Caki2 (cell line): ENCODE results near the gene ZNF101. TPM values are rescaled to one million over a fixed set of nuclear protein-coding genes. Genes with fewer than 3 reads are reported as not detected.
A peak's percentile ranks its signal among the peaks of the same experiment; 100 is the strongest.
"Not testable (repeated sequence)": the region's sequence is repeated elsewhere in the genome, so short reads cannot be mapped to it uniquely, and the experiment has no call there.

Source experiments
- DNase-seq: peaks from one replicate; pipeline ENCODE4 v3.0.0-alpha.2; 2015; ENCODE audit warnings: low read depth
- in situ Hi-C: cut with HindIII; loops from 2 replicates; pipeline ENCODE4 v1.10.0; 2016; ENCODE audit warnings: low sequenced_read_pairs, low pct_unique_long_range_greater_than_20kb, mixed read lengths
- total RNA-seq: library from RNA; depleted of rRNA; stranded (reverse); fragments of >200 nt; shearing (Covaris generic); gene quantifications from 2 replicates; pipeline ENCODE4 v1.2.3, GENCODE V29; 2014; ENCODE audit warnings: low replicate concordance

Gene ZNF101
- total RNA-seq, 1 experiment from 2014 or later: 5.3 TPM

GRCh38 chr19:19655641-19656343 is 12.8 kb upstream of the ZNF101 start:
- in situ Hi-C loops: no loop called here
- no peak for DNase-seq

- in situ Hi-C loops: no loop called here
- no peak for DNase-seq
Observed at GRCh38 chr19:19656451-19657396, 11.9 kb upstream of the ZNF101 start.

GRCh38 chr19:19657397-19657783 is 11.2 kb upstream of the ZNF101 start:
- in situ Hi-C loops: no loop called here
- DNase-seq: no peak

DNA sequence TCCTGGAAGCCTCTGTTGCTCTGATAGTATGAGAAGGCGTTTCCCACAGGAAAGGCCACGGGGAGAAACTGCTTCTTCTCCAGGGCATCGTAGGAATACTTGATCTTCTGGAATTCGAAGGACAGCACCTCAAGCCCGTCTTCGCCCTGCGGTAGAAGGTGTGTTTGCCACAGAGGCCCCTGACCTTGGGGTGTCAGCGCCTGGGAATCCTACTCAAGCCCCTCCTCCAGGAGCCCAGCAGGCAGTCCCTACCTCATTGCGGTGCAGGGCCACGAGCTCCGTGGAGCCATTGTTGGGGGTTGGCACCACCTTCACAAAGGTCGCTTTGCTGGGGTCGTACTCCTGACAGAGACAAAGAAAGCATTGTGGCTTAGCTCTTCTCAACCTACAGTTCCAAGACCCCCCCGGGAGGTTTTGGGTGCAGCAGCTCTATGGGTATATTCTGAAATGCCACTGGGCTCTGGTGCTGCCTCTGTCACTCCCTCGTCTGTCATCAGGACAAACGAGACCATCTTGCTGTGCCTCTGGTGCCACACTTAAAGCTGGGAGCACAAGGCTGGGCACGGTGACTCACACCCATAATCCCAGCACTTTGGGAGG is 8.9 kb upstream of the ZNF101 start:
- in situ Hi-C loops: loop anchor here (10.0 kb wide), 1 partner anchor 125 kb away; the partner anchor contains the start of gene CILP2
- DNase-seq: no peak

- in situ Hi-C loops: loop anchor here (10.0 kb wide), 1 partner anchor 126 kb away; the partner anchor contains the start of gene CILP2
- no peak for DNase-seq
Observed at GRCh38 chr19:19661141-19661674, 7.4 kb upstream of the ZNF101 start.

DNA sequence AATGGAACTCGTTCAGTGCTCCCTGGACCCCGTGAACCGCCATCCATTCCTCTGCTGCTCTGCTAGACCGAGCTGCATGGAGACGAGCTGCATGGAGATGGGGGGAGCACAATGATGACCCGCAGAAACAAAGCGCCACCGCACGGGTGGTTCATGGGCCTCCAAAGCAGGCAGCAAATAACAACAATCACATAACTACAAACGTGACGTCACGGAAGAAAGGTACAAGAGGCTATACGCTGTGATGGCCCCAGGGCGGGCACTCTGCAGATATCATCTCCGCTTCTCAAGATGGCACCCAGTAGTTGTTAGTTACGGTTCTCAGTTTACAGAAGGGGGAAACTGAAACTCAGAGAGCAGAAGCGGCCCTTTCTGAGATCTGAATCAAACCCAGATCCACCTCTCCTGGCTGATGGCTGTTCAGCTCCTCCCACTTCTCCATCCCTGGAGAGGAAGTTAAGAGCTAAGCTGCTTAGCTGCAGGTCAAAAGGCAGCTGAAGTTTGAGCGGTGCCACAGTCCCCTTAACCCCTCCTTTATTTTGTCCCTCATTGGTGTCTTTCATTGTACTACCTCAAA is 6.9 kb upstream of the ZNF101 start:
- in situ Hi-C loops: loop anchor here (10.0 kb wide), 1 partner anchor 127 kb away; the partner anchor contains the start of gene CILP2
- DNase-seq: no peak

- in situ Hi-C loops: loop anchor here (10.0 kb wide), 1 partner anchor 128 kb away; the partner anchor contains the start of gene CILP2
- DNase-seq: no peak
Observed at GRCh38 chr19:19662344-19662743, 6.3 kb upstream of the ZNF101 start.

GRCh38 chr19:19662871-19663255 is 5.8 kb upstream of the ZNF101 start:
- in situ Hi-C loops: loop anchor here (10.0 kb wide), 1 partner anchor 128 kb away; the partner anchor contains the start of gene CILP2
- no peak for DNase-seq

DNA sequence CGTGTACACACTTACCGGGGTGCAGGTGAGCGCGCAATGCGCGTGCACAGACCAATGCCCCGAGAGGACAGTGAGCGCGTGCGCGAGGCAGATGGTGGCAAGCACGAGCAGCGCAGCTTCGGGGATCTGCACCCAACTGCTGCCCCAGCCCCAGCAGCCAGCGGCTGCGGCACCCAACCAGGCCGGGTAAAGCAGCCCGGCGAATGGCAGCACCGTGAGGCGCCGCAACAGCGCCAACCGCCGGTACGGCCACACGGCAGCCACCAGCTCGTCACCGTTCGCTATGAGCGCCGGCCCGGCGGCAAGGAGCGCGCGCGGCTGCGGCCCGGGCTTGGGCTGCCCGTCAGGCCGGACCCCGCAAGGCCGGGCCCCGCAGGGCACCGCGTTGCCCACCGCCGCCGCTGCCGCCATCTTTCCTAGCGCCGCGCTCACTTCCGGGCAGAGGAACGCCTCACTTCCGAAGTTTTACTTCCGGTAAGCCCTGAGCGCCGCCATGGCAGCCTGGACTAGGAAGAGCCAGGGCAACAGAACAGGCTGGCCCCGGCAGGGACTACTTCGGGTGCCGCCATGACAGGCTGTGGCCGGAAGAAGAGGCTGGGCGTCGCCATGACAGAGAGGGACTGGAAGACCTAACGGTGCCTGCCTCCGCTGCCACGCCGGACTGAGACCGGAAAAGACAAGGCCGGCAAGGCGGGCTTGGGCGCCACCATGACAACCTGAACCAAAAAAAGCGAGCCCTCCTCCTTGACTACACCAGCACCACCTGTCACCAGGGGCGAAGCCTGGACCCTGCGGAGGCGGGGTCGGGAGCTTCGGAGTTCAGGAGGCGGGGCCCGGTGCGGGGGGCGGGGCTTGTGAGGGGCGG is 5.2 kb upstream of the ZNF101 start, which contains the start of gene ATP13A1:
Gene ATP13A1, minus strand, starts transcription at position 421 of the 865 bp plus-strand sequence. Its CDS starts 10 bp downstream, at position 411.
- DNase-seq: peak; percentile 98
- in situ Hi-C loops: loop anchor here (10.0 kb wide), 1 partner anchor 129 kb away; the partner anchor contains the start of gene CILP2

DNA sequence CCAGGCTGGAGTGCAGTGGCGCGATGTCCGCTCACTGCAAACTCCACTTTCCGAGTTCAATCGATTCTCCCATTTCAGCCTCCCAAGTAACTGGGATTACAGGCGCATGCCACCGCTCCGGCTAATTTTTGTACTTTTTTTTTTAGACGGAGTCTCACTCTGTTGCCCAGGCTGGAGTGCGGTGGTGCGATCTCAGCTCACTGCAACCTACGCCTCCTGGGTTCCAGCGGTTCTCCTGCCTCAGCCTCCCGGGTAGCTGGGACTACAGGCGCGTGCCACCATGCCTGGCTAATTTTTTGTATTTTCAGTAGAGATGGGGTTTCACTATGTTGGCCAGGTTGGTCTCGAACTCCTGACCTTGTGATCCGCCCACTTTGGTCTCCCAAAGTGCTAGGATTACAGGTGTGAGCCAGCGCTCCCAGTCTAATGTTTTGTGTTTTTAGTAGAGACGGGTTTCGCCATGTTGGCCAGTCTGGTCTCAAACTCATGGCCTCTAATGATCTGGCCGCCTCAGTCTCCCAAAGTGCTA is 3.2 kb upstream of the ZNF101 start:
- in situ Hi-C loops: loop anchor here (10.0 kb wide), 1 partner anchor 131 kb away; the partner anchor contains the start of gene CILP2
- DNase-seq: not testable (repeated sequence)

GRCh38 chr19:19670070-19670551 is 1.5 kb downstream of the ZNF101 start:
- in situ Hi-C loops: no loop called here
- DNase-seq: no peak

DNA sequence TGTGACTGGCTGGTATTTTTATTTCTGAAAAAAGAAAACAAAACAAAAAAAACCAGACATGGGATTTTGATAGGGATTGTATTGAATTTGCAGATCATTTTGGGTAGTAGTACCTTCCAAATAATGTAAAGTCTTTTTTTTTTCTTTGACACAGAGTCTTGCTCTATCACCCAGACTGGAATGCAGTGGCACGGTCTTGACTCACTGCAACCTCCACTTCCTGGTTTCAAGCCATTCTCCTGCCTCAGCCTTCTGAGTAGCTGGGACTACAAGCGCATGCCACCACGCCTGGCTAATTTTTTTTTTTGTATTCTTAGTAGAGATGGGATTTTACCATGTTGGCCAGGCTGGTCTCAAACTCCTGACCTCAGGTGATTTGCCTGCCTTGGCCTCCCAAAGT is 4.2 kb downstream of the ZNF101 start:
- in situ Hi-C loops: no loop called here

DNA sequence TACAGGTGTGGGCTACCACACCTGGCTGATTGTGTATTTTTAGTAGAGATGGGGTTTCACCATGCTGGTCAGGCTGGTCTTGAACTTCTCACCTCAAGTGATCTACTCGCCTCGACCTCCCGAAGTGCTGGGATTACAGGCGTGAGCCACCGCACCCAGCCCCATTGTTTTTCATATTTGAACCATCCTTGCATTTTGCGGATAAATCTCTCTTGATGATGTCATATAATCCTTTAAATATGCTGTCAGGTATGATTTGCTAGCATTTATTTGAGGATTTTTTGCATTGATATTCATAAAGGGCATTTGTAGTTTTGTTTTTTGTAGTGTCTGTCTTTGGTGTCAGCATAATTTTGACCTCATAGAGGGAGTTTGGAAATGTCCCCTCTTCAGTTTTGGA is 5.7 kb downstream of the ZNF101 start:
- in situ Hi-C loops: no loop called here

More for the DNA sequence above, 4.2 kb downstream of the ZNF101 start:
- no peak for DNase-seq

GRCh38 chr19:19677579-19677978 is 8.9 kb downstream of the ZNF101 start:
- in situ Hi-C loops: no loop called here
- DNase-seq: no peak

More for the DNA sequence above, 5.7 kb downstream of the ZNF101 start:
- no peak for DNase-seq

GRCh38 chr19:19679176-19680073 is 10.8 kb downstream of the ZNF101 start:
- in situ Hi-C loops: no loop called here
- DNase-seq: no peak

DNA sequence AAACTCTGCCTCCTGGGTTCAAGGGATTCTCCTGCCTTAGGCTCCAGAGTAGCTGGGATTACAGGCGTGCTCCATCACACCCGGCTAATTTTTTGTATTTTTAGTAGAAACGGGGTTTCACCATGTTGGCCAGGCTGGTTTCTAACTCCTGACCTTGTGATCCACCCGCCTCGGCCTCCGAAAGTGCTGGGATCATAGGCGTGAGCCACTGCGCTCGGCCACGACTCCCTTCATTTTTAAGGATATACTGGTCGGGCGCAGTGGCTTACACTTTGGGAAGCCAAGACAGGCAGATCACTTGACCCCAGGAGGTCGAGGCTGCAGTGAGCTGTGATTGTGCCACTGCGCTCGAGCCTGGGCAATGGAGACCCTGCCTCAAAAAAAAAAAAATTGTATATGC is 17.5 kb downstream of the ZNF101 start:
- in situ Hi-C loops, DNase-seq: not testable (repeated sequence)
